ENCODE data around the gene ZCCHC14. TPM values are rescaled to one million over a fixed set of nuclear protein-coding genes. Genes with fewer than 3 reads are reported as not detected.

Gene ZCCHC14
- total RNA-seq, 1 donor from 2014 or later, result 28.4 TPM

DNA sequence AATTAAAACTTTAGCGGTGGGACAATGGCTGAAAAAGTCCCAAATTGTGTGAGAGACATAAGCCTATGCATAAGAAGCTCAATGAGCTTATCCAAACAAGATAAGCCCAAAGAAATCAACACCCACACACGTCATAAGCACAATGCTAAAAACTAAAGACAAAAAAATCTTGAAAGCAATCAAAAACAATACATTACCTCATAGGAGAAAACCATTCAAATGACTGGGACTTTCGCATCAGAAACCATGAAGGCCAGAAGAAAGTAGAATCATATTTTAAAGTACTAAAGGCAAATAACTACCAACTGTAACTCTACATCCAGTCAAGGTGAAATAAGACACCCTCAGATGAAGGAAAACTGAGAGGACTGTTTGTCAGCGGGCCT, 50.2 kb downstream of the ZCCHC14 start:
- DNase-seq (ENCODE audit: low spot score) (no peak), ATAC-seq (no peak)
- intact Hi-C loops (cut with DNase I), result no loop called here

GRCh38 chr16:87441886-87442580, 50.8 kb downstream of the ZCCHC14 start:
- no peak for DNase-seq (ENCODE audit: low spot score)
- intact Hi-C loops (cut with DNase I), result no loop called here

GRCh38 chr16:87439926-87440325, 52.9 kb downstream of the ZCCHC14 start:
- DNase-seq (ENCODE audit: low spot score) (no peak), ATAC-seq (no peak)
- intact Hi-C loops (cut with DNase I), result no loop called here

More at GRCh38 chr16:87441886-87442580, 50.8 kb downstream of the ZCCHC14 start:
- no peak for ATAC-seq

DNA sequence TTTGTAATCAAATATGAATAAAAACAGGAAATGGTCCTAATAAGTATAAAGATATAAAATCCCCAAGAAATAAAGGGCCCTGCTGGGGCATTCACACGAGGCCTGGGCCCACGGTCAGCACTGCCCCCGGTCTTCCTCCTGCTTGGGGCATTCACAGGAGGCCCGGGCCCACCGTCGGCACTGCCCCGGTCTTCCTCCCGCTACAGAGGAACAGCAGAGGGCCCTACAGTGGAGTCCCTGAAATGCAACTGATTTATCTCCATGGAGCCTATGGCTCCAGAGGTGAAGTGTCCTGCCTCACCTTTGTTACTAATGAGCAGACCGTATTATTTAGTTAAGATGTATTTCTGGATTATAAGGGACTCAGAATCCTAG, 54.2 kb downstream of the ZCCHC14 start:
- DNase-seq (ENCODE audit: low spot score) (no peak), ATAC-seq (no peak)
- intact Hi-C loops (cut with DNase I), result no loop called here

- ATAC-seq (no peak), DNase-seq (ENCODE audit: low spot score) (no peak)
- intact Hi-C loops (cut with DNase I), result no loop called here
These were observed 54.8 kb downstream of the ZCCHC14 start for GRCh38 chr16:87437911-87438610.

DNA sequence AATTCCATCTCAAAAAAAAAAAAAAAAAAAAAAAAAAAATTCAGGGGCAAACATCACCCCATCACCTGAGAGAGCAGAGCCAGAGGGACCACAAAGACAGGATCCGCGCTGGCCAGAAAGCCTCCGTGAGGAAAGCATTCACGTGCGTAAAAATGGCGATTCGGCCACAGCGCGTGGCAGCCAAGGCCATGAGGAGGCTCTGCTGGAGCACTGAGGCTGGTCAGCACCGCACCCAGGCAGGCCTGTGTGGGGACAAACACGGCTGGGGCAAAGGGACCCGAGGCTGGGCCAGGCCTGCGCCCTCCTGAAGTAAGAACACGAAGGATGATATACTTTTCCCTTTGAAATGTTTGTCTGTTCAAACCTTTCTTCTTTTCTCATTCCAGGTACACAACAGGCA, 55.5 kb downstream of the ZCCHC14 start:
- DNase-seq (ENCODE audit: low spot score), result no peak
- ATAC-seq, result no peak
- intact Hi-C loops (cut with DNase I), result no loop called here

- peak; percentile 44 for ATAC-seq
- no peak for DNase-seq (ENCODE audit: low spot score)
These were observed 56.3 kb downstream of the ZCCHC14 start for GRCh38 chr16:87436225-87437172.

DNA sequence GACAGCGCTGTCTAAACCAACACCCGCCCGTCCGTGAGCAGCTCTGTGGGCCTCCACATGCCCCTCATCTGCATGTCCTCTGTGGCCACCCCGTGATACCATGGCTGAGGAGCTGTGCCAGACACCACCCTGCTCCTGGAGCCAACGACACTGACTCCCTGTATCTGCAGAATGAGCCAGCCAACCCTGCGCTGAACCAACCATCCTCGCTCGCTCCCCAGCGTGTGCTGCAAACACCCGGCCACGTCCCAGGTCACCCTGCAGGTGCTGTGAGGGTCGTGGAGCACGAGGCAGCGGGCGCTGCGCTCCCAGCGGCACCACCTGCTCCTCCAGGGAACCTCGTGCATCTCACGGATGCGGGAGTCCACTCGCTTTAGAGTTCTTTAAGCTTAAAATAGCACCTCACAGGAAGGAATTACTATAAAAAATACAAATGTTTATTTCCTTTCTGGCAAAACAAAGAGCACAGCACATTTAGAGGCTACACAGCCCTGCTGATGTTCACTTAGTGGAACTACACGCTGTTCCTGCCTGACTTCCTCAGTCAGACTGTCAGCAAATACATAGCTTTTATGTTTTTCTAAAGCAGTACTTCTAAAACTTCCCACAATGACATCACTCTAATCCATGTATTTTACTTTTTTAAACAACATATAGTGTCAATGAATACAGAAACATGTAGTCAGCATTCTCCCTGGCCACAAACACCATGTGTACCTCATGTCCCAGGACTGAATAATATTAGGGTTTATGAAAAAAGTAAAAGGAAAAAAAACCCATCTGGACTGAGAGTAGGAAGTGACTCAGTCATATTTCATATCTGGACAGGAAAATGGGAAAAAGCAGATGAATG, 57.2 kb downstream of the ZCCHC14 start:
- intact Hi-C loops (cut with DNase I), result no loop called here
- DNase-seq (ENCODE audit: low spot score) (no peak), ATAC-seq (peak; percentile 75)

More at GRCh38 chr16:87436225-87437172, 56.3 kb downstream of the ZCCHC14 start:
- intact Hi-C loops (cut with DNase I), result no loop called here

- intact Hi-C loops (cut with DNase I), result no loop called here
- ATAC-seq, result no peak
These were observed 58.6 kb downstream of the ZCCHC14 start for GRCh38 chr16:87434146-87434667.

GRCh38 chr16:87432330-87432915, 60.4 kb downstream of the ZCCHC14 start:
- intact Hi-C loops (cut with DNase I), result no loop called here
- ATAC-seq (no peak), DNase-seq (ENCODE audit: low spot score) (no peak)

More at GRCh38 chr16:87434146-87434667, 58.6 kb downstream of the ZCCHC14 start:
- no peak for DNase-seq (ENCODE audit: low spot score)

DNA sequence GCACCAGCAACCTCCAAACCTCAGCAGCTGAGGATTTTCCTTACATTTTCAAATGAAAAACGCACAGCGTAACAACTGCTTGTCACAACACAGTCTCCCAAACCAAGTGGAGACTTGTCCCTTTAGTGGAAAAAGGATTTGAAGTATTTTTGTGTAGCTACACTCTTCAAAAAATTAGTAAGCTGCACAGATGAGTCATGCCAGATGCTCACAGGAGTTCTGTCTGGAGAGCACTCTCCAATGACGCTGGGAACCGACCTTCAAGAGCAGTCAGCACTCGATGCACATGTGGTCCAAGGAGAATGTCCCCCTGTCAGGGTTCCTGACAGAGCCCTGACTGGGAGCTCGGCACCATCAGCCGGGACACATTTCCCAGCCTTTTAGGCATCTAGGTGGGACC, 60.9 kb downstream of the ZCCHC14 start:
- no peak for DNase-seq (ENCODE audit: low spot score)
- no peak for ATAC-seq
- intact Hi-C loops (cut with DNase I), result no loop called here

GRCh38 chr16:87426423-87427215, 66.2 kb downstream of the ZCCHC14 start:
- ATAC-seq (no peak), DNase-seq (ENCODE audit: low spot score) (no peak)
- intact Hi-C loops (cut with DNase I), result no loop called here

DNA sequence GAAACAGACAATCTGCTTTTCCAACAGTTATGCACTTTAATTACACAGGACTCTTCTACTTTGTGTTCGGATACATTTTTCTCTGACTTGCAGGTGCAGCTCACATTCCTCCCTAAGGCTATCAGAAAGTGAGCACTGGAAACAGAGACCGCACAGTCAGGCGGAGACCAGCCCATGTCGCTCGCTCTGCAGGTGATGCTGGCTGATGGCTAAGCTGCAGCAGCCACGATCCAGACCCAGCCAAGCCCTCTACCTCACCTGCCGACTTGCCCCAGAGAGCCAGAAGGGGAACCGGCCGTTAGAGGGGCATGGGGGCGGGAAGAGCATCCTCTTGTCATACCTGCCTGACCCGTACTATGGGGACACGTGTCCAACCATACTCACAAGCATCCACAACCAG, 66.9 kb downstream of the ZCCHC14 start:
- ATAC-seq, result no peak
- no peak for DNase-seq (ENCODE audit: low spot score)
- intact Hi-C loops (cut with DNase I), result no loop called here

GRCh38 chr16:87424266-87424665, 68.6 kb downstream of the ZCCHC14 start:
- DNase-seq (ENCODE audit: low spot score) (no peak), ATAC-seq (no peak)
- intact Hi-C loops (cut with DNase I), result no loop called here

DNA sequence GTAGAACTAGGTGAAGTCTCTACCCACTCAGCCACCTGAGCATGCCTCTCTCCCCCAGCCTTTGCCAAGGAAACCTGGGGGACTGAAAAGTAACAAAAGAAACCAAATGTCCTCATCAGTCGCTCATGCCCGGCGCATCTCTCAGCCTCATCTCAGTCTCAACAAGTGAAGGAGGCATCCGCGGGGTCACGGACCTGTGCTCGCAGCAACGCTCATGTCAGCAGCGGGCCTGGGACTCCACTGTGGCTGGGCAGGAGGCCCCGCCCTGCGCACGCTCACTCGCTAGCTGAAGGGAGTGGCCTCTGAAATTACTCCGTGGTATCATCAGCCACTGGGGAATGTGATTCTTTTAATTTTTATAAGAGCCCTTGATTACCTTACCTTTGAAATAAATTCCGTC, 69.4 kb downstream of the ZCCHC14 start:
- ATAC-seq (no peak), DNase-seq (ENCODE audit: low spot score) (no peak)

GRCh38 chr16:87422106-87422505, 70.7 kb downstream of the ZCCHC14 start:
- intact Hi-C loops (cut with DNase I), result no loop called here
- ATAC-seq (no peak), DNase-seq (ENCODE audit: low spot score) (no peak)

More for the DNA sequence above, 69.4 kb downstream of the ZCCHC14 start:
- intact Hi-C loops (cut with DNase I), result no loop called here
